Body of pancreas (tissue), 4 donors: ENCODE results near the gene RPTOR.

Source experiments
- POLR2A ChIP-seq, 3 donors: fragments of 450-650 bp; IDR thresholded peaks; one replicate each; pipeline ENCODE4 v1.6.1; 2016; ENCODE audit warnings: antibody characterized with exemption in 3 of 3, mild to moderate bottlenecking in 2 of 3
- TF ChIP-seq, protein P1 (sequence below), 7 experiments: fragments of 450-650 bp in 4 of 7; fragments of 200-600 bp in 3 of 7; sonication (generic) in 3 of 7; IDR thresholded peaks; one replicate each; pipeline ENCODE4 v1.5.1; 2016 to 2019; ENCODE audit warnings: antibody characterized with exemption in 7 of 7

DNA sequence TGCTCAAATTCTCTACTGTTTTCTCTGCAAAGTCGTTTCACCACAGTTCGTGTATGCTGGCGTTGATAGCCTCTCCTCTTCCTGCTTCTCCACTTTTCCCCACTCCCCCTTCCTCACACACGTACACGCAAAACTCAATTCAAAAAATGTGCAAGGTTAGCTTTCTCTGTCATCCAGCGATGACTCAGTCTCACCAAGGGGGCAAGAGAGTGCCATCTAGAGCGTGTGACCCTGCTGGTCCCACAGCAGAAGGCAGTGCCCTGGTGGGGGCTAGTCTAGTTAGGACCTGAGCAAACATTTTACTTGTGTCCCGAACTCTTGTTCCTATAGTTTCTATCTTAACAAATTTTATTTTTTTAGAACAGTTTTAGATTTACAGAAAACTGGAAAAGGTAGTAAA, 325.8 kb downstream of the RPTOR start:
- TF ChIP-seq, protein P1, sequence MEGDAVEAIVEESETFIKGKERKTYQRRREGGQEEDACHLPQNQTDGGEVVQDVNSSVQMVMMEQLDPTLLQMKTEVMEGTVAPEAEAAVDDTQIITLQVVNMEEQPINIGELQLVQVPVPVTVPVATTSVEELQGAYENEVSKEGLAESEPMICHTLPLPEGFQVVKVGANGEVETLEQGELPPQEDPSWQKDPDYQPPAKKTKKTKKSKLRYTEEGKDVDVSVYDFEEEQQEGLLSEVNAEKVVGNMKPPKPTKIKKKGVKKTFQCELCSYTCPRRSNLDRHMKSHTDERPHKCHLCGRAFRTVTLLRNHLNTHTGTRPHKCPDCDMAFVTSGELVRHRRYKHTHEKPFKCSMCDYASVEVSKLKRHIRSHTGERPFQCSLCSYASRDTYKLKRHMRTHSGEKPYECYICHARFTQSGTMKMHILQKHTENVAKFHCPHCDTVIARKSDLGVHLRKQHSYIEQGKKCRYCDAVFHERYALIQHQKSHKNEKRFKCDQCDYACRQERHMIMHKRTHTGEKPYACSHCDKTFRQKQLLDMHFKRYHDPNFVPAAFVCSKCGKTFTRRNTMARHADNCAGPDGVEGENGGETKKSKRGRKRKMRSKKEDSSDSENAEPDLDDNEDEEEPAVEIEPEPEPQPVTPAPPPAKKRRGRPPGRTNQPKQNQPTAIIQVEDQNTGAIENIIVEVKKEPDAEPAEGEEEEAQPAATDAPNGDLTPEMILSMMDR (IDR thresholded peaks at IDR 0.05): no peak
- TF ChIP-seq POLR2A (IDR thresholded peaks at IDR 0.05): no peak
